HG03097 (cell line): ENCODE results near the gene CSF1R.

Experiments
- ATAC-seq: cut with Tn5 transposase; IDR thresholded peaks from one replicate; pipeline ENCODE4 v1.9.1; 2021; ENCODE audit not compliant: unreplicated experiment, low FRiP score

Gene CSF1R

DNA sequence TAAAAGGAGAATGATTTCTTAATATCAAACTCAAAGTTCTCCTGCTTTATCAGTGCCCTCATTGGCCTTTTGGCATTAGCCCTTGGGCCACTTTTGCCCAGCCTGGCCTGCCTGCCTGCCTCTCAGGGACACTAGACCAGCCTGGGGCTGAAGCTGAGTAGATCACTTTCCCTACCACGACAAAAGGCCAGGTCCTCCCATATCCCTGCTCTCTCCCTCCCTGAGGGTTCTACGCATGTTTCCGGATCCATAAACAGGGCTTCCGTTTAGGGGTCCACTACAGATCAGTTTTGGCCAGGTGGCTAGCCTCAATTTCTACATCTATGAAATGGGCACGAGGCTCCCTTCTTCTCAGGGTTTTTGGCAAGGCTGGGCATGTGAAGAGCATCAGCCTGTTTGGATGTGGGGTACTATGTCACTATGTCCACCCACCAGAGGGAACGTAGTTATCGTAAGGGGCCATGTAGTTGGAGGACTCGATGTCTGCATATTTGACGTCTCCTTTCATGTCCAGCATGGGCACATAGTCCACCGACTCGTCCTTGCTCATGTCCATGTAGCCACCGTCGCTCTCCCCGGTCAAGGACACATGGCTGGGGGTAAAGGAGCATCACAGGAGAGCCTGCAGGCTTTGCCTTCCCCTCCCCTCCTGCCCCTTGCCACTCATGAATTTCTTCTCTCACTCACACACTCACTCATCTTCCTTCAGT, 35.2 kb upstream of the CSF1R start:
- no peak for ATAC-seq

- no peak for ATAC-seq
Observed at GRCh38 chr5:150120617-150121447, 34.5 kb upstream of the CSF1R start.

DNA sequence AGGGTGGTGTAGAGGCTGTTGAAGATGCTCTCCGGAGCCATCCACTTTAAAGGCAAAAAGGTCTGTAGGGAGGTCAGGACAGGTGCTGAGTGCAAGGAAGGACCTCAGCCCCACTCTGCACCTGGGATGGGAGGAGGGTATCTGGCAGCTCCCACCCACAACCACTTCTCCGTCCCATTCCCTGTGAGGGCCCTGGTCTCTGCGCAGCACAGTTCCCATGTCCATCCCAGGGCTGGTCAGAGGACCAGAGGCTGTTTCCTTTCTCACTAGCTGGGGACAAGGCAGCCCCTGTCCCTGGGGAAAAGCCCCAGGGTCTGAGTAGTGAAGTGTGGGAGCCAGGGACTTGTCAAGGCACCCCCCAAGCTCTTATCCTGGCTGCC, 33.7 kb upstream of the CSF1R start:
- ATAC-seq, result no peak

GRCh38 chr5:150119421-150120061, 33.2 kb upstream of the CSF1R start:
- ATAC-seq, result no peak

DNA sequence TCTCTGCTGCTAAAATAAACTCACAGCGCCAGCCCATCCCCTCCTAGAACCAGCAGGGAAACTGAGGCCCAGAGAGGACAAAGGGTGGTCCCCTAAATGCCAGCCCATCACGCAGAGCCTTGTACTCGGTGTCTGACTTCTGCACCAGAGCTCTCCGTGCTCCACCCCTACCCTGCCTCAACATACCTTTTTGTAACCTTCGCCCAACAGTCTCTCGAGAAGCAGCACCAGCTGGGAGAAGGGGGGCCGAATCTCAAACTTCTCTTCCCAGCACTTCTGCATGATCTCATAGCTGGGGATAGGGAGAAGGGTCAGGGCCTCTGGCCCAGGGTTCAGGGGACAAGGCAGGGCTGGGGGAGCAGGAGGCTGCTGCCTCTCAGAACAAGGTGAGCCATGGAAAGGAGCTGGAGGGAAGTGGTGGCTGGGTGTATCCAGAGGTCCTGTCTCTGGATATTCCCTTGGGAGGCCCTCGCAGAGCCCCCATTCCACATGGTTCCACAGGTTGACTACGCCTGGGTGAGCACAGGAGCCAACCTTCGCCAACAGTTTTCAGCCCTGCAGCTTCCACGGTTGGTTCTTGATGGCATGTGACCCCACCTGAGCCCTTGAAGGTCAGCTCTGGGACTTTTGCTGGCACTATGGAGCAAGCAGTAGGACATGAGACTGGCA, 32.3 kb upstream of the CSF1R start:
- ATAC-seq, result no peak

DNA sequence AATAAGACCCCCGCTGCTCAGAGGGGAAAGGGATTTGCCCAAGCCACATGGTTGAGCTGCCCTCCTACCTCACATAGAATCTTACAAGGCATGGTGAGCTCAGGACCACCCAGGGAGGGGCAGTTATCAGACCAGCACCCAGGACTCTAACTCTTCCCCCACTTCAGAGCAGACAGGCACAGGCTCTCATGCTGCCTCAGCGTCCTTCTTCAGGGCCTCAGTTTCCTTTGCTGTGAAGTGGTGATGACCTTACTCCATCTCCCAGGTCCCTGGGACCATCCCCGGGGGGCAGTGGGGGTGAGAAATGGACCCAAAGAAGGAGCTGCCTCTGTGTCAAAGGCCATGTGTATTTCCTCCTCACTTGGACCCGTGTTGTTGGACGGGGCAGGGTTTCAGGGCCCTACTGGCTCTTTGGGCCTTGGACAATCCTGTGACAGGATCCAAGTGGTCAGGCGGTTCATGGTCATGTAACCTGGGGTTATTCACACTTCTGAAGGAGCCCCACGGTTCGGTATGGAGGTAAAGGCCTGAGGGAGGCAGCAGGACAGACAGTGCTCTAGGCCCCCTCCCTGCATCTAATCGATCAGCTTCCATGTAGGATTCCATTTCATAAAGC, 31.7 kb upstream of the CSF1R start:
- no peak for ATAC-seq

- ATAC-seq, result no peak
Observed at GRCh38 chr5:150116667-150117400, 30.5 kb upstream of the CSF1R start.

DNA sequence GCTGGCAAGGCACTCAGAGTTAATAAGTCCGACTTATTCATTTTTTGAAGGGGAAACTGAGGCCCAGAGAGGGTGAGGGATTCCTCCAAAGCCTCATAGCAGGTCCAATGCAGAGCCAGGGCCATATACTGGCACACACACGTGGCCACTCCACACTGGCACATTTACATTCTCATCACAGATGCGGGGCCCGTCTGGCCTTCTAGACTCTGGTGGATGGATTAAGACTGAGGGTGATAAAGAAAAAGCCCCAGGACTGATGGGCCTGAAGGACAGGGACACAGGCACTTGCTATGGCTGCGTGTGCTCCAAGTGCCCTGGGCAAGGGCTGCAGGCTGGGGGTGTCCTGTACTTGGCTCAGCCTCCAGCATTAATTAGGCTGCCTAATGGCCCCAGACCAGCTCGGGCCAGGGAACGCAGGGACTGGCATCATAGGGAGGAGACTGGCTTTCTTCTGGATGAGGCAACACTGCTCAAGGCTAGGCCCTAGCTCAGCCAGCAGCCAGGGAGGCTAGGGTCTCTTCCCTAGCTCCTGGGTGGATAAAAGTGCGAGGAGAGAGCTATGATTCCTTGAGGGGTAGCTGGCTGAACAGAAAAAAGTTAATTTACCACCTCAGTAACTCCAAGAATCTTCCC, 28.5 kb upstream of the CSF1R start:
- ATAC-seq, result no peak

DNA sequence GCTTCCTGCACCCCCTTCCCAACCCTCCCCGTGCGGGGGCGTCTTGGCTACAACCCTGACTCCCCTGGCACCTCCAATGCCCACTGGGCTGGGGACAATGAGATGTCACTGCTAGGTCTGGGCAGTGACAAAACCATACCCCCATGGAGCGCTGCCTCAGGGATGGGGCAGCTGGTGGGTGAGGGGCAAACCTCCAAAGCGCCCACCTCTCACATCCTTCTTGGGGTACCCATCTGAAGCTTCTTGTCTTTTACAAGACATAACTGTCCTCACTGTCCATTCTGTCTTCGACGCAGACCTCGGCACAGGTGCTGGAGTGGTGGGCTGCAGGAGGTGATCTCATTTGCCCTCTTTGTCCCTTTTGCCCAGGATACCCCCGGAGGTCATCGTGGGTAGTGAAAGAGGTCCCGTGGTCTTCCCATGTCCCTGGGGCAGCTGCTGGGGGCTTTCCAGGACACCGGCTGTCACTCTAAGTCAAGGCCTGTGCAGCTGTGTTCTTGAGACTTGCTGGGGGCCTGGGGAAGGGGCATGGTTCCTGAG, 27.8 kb upstream of the CSF1R start:
- no peak for ATAC-seq

GRCh38 chr5:150113047-150113744, 26.8 kb upstream of the CSF1R start:
- ATAC-seq, result no peak

DNA sequence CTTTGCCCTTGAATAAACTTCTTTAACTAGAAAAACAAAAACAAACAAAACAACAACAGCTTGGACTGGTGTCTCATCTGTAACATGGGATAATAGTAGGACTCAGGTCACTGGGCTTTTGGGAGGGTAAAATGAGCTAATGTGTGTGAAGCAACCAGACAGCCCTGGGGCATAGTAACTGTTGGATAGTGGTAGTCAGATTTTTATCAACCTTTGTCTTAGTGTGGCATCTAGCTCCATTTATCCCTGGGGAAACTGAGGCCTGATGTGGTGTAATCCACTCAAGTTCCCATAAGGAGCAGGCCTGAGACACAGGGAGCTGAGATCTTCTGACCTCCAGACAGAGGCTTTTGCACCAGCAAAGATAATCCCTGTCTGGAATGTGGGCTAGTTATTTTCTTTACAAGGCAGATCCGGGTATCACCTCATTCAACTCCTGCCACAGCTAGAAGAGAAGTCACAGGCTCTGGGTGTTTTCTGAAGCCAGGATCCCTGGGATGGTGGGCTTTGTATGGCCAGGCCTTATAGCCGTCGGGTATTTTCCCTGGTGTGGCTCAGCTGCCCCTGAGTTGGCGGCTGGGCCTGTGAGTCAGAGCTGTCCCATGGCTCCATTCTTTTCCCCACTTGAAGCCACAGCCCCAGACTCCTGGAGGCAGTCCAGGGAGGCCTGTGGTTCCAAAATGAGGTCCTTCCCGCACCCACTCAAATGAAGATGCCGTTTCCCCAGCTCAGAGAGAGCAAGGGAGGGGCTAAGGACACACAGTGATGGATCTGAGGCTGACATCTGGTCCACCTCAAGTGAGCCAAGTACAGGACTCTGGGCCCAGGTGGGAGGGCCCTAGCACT, 26.1 kb upstream of the CSF1R start:
- ATAC-seq, result no peak

DNA sequence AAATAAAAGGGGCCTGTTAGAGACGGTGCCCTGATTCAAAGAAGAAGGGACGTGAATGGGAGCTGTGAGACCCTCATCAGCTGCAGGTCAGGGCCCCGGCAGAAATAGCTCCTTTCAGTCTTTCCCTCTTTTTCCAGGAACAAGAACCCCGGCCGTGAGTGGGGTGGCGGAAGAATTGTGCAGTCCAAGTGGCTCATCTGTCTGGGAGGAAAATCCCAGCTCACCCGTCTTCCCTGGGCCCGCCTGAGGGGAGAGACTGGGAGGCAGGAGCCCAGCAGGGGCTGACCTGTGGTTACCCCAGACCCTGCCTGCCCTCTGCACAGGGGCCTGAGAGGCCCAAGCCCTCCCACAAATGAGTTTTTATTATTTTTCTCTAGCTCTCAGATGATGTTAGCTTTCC, 24.8 kb upstream of the CSF1R start:
- ATAC-seq, result no peak

- no peak for ATAC-seq
Observed at GRCh38 chr5:150109921-150110320, 23.6 kb upstream of the CSF1R start.

DNA sequence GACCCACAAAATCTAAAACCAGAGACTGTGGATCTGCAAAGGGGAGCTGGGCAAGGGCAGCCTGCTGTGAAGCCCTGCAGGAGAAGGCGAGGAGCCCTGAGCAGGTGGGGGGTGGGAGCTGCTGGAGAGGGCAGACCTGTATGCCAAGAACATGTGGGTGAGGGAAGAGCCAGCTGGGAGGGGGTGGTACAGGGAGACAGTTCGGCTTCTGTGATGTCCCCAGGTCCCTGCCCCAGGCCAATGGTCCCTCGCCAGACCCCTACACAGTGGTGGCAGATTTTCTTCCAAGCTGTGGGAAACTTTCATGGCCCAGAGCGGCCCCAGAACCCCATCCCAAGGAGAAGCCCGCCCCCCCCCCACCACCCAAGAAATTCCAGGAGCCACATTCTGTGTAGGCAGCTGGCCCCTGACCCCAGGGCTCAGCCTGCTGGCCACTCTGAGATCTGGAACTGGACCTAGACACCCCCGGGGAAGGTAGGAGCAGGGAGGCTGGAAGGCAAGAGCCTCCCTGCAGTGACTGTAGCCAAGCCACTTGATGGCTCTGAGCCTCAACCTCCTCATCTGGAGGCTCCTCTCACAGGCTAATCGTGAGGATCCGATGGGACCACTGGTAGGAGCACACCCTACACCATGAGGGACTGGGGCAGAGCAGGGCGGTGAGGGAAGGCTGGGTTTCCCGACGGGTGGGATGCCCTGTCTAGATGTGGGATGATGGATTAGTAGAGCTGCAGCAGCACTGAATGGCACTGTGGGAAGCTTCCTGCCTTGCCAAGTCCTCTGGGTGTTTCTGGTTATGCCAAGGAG, 22.6 kb upstream of the CSF1R start:
- no peak for ATAC-seq

- ATAC-seq, result no peak
Observed at GRCh38 chr5:150107909-150108447, 21.6 kb upstream of the CSF1R start.

DNA sequence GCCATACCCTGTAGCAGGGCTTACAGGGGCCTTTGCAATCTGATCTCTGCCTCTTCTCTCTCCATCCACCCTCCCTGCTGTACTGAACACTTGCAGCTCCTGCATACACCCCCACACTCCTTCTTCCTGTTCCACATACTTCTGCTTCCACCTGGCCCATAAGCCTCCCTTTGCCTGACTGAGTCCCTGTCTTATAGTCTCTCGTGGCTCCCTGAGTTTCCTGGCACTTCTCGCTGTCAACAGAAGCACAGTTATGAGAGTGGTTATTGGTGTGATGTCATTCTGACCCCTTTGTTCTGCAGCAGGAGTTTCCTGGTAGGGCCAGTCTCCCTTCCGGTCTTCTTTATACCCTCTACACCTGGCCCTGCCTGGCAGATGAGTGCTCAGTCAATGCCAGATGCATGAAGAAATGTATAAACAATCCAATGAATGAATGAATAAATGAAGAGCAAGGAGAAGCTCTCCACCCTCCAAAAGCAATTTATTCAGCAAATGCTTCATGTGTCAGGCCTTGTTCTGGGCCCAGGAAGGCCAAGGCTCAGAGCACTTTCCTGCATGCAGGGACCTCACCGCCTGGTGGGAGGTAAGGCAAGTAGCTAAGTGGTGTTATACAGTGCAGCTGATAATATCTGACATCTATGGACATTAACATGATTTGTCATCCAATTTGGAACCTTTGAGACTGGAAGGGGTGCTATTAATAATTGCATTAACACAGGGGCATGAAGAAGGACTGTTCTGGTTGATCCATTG, 20.5 kb upstream of the CSF1R start:
- ATAC-seq, result no peak
